H1 (cell line): ENCODE results near the gene SIRT3.

Source experiments
- CEBPB ChIP-seq: IDR thresholded peaks from 2 replicates; pipeline ENCODE4 v1.6.1; 2012; ENCODE audit warnings: low read depth, low read length
- CHD1 ChIP-seq: IDR thresholded peaks from 2 replicates; pipeline ENCODE4 v1.6.1; 2012; ENCODE audit warnings: low read depth, low read length, improper control_type of control experiment
- GTF2F1 ChIP-seq: IDR thresholded peaks from 2 replicates; pipeline ENCODE4 v1.6.1; 2012; ENCODE audit warnings: low read depth, low read length, improper control_type of control experiment, borderline replicate concordance
- HDAC2 ChIP-seq, 2 experiments: fragments of 300-600 bp in 1 of 2; sonication (generic) in 1 of 2; IDR thresholded peaks; 2 replicates each; pipeline ENCODE4 v1.6.1; 2011 to 2012; ENCODE audit warnings: low read depth in 2 of 2, low read length in 2 of 2, mild to moderate bottlenecking in 2 of 2, moderate library complexity in 2 of 2, borderline replicate concordance in 1 of 2, inconsistent platforms in 1 of 2
- KDM5A ChIP-seq: fragments of 200-600 bp; IDR thresholded peaks from 2 replicates; pipeline ENCODE4 v1.7.1; 2012; ENCODE audit warnings: mild to moderate bottlenecking, low read length, inconsistent platforms, mixed read lengths
- NRF1 ChIP-seq: IDR thresholded peaks from 2 replicates; pipeline ENCODE4 v1.6.1; 2011; ENCODE audit warnings: mild to moderate bottlenecking, low read depth, low read length, improper control_type of control experiment
- SAP30 ChIP-seq: fragments of 300-600 bp; sonication (generic); IDR thresholded peaks from 2 replicates; pipeline ENCODE4 v1.7.1; 2012; ENCODE audit warnings: low read length, moderate library complexity, mild to moderate bottlenecking, inconsistent platforms; ENCODE audit not compliant: insufficient read depth, insufficient replicate concordance
- TCF12 ChIP-seq: IDR thresholded peaks from 2 replicates; pipeline ENCODE4 v1.6.1; 2011; ENCODE audit warnings: low read depth, mild to moderate bottlenecking, low read length
- TF ChIP-seq, protein P1 (sequence below), 3 experiments: IDR thresholded peaks; 1 replicate in 2 of 3; 2 replicates in 1 of 3; pipeline versions ENCODE4 v1.5.1 to v1.6.1; 2011; ENCODE audit warnings: low read length in 3 of 3, mild to moderate bottlenecking in 3 of 3, inconsistent platforms in 2 of 3, low read depth in 1 of 3, moderate library complexity in 1 of 3; ENCODE audit not compliant: insufficient read depth in 1 of 3; ENCODE audit errors: control extremely low read depth in 1 of 3
- TF ChIP-seq, protein P2 (sequence below): IDR thresholded peaks from 2 replicates; pipeline ENCODE4 v1.6.1; 2012; ENCODE audit warnings: low read length, inconsistent platforms
- TF ChIP-seq, protein P3 (sequence below): IDR thresholded peaks from 2 replicates; pipeline ENCODE4 v1.6.1; 2011; ENCODE audit warnings: low read depth, mild to moderate bottlenecking, low read length; ENCODE audit not compliant: insufficient read depth
- TF ChIP-seq, protein P4 (sequence below): IDR thresholded peaks from 2 replicates; pipeline ENCODE4 v1.6.1; 2012; ENCODE audit warnings: inconsistent platforms
- TF ChIP-seq, protein P5 (sequence below): IDR thresholded peaks from 2 replicates; pipeline ENCODE4 v1.6.1; 2011; ENCODE audit warnings: low read length, improper control_type of control experiment

DNA sequence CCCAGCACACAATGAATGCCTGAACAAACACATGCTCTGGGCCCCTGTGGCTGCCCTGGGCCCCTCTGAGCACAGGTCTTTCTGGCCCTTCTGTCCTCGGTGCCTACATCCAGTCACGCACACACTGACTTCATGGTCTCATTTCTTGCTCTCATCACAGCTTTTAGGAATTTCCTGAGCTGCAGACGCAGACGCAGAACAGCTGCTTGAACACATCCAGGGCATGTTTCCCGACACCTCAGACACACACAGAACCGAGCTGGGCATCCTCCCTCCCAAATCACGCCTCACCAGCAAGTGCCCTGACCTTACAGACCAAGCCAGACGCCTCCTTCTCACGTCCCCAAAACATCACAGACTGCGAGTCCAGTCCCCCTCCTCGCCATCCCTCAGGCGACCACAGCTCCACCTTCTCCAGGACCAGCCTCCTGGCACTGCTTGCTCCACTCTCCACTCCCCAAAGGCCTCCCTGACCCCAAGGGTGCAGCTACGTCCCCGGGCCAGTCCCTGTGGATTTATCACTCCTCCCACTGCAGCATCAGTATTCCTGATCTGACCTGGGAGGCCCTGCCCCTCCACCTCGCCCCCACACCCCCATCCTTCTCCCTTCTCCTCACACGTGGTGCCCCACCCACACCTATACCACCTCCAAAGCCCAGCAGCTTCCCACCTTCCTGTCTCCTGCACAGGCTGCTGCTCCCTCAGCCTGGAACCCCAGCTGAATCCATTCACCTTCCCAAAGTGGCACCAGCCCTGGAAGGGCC is 12.9 kb downstream of the SIRT3 start:
- no peak for TF ChIP-seq CHD1
- TF ChIP-seq, protein P1, sequence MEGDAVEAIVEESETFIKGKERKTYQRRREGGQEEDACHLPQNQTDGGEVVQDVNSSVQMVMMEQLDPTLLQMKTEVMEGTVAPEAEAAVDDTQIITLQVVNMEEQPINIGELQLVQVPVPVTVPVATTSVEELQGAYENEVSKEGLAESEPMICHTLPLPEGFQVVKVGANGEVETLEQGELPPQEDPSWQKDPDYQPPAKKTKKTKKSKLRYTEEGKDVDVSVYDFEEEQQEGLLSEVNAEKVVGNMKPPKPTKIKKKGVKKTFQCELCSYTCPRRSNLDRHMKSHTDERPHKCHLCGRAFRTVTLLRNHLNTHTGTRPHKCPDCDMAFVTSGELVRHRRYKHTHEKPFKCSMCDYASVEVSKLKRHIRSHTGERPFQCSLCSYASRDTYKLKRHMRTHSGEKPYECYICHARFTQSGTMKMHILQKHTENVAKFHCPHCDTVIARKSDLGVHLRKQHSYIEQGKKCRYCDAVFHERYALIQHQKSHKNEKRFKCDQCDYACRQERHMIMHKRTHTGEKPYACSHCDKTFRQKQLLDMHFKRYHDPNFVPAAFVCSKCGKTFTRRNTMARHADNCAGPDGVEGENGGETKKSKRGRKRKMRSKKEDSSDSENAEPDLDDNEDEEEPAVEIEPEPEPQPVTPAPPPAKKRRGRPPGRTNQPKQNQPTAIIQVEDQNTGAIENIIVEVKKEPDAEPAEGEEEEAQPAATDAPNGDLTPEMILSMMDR (IDR thresholded peaks at IDR 0.05; ENCODE audit: control extremely low read depth in 1 of 3, insufficient read depth in 1 of 3, low read depth in 1 of 3, low read length in 3 of 3), result no peak
- no peak for TF ChIP-seq CEBPB
- TF ChIP-seq, protein P2, sequence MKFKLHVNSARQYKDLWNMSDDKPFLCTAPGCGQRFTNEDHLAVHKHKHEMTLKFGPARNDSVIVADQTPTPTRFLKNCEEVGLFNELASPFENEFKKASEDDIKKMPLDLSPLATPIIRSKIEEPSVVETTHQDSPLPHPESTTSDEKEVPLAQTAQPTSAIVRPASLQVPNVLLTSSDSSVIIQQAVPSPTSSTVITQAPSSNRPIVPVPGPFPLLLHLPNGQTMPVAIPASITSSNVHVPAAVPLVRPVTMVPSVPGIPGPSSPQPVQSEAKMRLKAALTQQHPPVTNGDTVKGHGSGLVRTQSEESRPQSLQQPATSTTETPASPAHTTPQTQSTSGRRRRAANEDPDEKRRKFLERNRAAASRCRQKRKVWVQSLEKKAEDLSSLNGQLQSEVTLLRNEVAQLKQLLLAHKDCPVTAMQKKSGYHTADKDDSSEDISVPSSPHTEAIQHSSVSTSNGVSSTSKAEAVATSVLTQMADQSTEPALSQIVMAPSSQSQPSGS, result no peak
- TF ChIP-seq TCF12, result no peak
- TF ChIP-seq KDM5A, result no peak
- no peak for TF ChIP-seq HDAC2 (IDR thresholded peaks at IDR 0.05; ENCODE audit: borderline replicate concordance in 1 of 2, low read depth in 2 of 2, low read length in 2 of 2)
- TF ChIP-seq, protein P3, sequence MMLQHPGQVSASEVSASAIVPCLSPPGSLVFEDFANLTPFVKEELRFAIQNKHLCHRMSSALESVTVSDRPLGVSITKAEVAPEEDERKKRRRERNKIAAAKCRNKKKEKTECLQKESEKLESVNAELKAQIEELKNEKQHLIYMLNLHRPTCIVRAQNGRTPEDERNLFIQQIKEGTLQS, result no peak
- TF ChIP-seq, protein P4, sequence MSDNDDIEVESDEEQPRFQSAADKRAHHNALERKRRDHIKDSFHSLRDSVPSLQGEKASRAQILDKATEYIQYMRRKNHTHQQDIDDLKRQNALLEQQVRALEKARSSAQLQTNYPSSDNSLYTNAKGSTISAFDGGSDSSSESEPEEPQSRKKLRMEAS, result no peak
- TF ChIP-seq GTF2F1, result no peak
- TF ChIP-seq, protein P5, sequence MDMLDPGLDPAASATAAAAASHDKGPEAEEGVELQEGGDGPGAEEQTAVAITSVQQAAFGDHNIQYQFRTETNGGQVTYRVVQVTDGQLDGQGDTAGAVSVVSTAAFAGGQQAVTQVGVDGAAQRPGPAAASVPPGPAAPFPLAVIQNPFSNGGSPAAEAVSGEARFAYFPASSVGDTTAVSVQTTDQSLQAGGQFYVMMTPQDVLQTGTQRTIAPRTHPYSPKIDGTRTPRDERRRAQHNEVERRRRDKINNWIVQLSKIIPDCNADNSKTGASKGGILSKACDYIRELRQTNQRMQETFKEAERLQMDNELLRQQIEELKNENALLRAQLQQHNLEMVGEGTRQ, result no peak
- TF ChIP-seq SAP30, result no peak
- no peak for TF ChIP-seq NRF1
